Aorta (tissue), 5 donors: ENCODE measurements around the gene ARID5B. TPM values are rescaled to one million over a fixed set of nuclear protein-coding genes. Genes with fewer than 3 reads are reported as not detected.
A peak's percentile ranks its signal among the peaks of the same experiment; 100 is the strongest.

Experiments used
- ATAC-seq: fragments of 200-7000 bp; cut with Tn5 transposase; one replicate; pipeline ENCODE4 v1.9.1; 2022; ENCODE audit warnings: moderate library complexity; ENCODE audit not compliant: low FRiP score
- DNase-seq, 2 donors: peaks; one replicate each; pipeline ENCODE4 v3.0.0-alpha.2; 2020
- H3K27ac ChIP-seq, 2 donors: one replicate each; pipeline ENCODE4 v1.5.1; 2013; ENCODE audit warnings: low read length in 2 of 2, mild to moderate bottlenecking in 2 of 2, moderate library complexity in 2 of 2, control low read depth in 1 of 2, inconsistent platforms in 1 of 2, low read depth in 1 of 2
- H3K27me3 ChIP-seq, 2 donors: one replicate each; pipeline ENCODE4 v1.6.1; 2013; ENCODE audit warnings: control low read depth in 1 of 2, low read length in 1 of 2, mild to moderate bottlenecking in 1 of 2, moderate library complexity in 1 of 2; ENCODE audit not compliant: insufficient read depth in 2 of 2, control insufficient read depth in 1 of 2
- H3K36me3 ChIP-seq, 2 donors: one replicate each; pipeline ENCODE4 v1.6.1; 2013; ENCODE audit warnings: control low read depth in 1 of 2, low read length in 1 of 2, mild to moderate bottlenecking in 1 of 2; ENCODE audit not compliant: insufficient read depth in 2 of 2, control insufficient read depth in 1 of 2
- H3K4me1 ChIP-seq, 2 donors: one replicate each; pipeline ENCODE4 v1.6.1; 2013; ENCODE audit warnings: low read length in 2 of 2, control low read depth in 1 of 2, mild to moderate bottlenecking in 1 of 2, moderate library complexity in 1 of 2; ENCODE audit not compliant: insufficient read depth in 2 of 2, control insufficient read depth in 1 of 2
- H3K4me3 ChIP-seq, 2 donors: one replicate each; pipeline ENCODE4 v1.5.1; 2013; ENCODE audit warnings: low read length in 2 of 2, control low read depth in 1 of 2, mild to moderate bottlenecking in 1 of 2
- H3K9me3 ChIP-seq: one replicate; pipeline ENCODE4 v1.6.1; 2013; ENCODE audit warnings: mild to moderate bottlenecking, low read length; ENCODE audit not compliant: control insufficient read depth
- WGBS, 2 donors: extraction: QIAGEN DNeasy Blood & Tissue Kit; methylation state at CpG; one replicate each; pipeline ENCODE4 v1.1.7; 2013; 5-methylcytosine and 5-hydroxymethylcytosine counted together
- intact Hi-C, 2 donors: fragments of 100-400 bp; cut with DNase I; formaldehyde crosslinking; loops; one replicate each; pipeline versions ENCODE4 v1.14.2 to v1.15.0; 2022
- polyA plus RNA-seq, 2 donors: library from polyadenylated mRNA; stranded (reverse); fragments of 200-250 nt; gene quantifications; one replicate each; pipeline ENCODE4 v1.2.3, GENCODE V29; 2013
- total RNA-seq, 2 donors: library from RNA; stranded (reverse); fragmentation: NEBNext Ultra II Directional; extraction: Animal tissue kit (Norgen Biotek cat#: 25700); gene quantifications; one replicate each; pipeline ENCODE4 v1.2.1, GENCODE V29; 2021
- donor health status: healthy with polysubstance abuse.
- donor health status: Bipolar disorder and iron deficiency.
- donor health status: DM: no; HTN: no; CAD: no.
- donor health status: DM: no; HTN: no; CAD: no.
- donor health status: DM: yes; HTN: yes; CAD: no.

The ARID5B gene
- total and polyA plus RNA-seq, 4 donors = 7.8 to 143 (median 49.7) TPM

DNA sequence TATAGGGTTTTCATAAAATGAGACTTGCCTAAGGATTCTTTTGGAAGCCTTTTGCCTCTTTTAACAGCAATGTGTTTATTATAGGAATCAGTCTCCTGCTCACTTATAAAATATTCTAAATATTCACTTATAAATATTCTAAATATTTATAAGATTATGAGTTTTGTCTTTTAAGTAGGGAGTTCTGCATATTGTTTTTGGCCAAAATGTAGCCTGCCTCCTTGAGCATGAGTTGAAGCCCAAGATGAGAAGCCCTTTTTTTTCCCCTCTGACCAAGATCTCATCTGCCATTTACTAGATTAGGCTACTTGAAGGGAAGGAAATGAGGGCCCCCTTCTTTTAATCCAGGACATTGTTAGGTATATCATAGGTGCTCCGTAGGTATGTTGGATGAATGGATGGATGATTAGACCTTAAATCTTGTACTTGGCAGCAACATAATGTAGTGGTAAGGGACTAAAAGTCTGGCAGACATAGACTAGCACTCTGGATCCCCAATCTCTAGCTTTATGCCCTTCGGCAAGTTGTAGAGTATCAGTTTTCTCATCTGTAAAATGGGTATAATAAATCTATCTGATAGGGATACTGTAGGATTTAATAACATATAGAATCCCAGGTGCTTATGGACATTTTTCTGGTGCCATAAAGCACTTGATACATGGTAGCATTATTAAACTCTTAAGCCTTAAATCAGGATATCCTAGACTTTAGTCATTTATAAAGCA is 59.1 kb downstream of the ARID5B start:
- Histone ChIP-seq H3K9me3 (no peaks in the 10 kb centered on the region), H3K4me3 (no peak overlapping the region), H3K27ac (peak overlapping the region in 1 of 2 donors; percentile 19), H3K27me3 (no peaks in the 10 kb centered on the region), H3K4me1 (peaks cover 0 to 5% of the 10 kb centered on the region in 2 donors), H3K36me3 (no peaks in the 10 kb centered on the region)
- intact Hi-C loops = no loop called here
- ATAC-seq = no peak
- 95 to 98% methylated on average over 2 of the region's 2 CpGs for WGBS, 2 donors
- no peak for DNase-seq

DNA sequence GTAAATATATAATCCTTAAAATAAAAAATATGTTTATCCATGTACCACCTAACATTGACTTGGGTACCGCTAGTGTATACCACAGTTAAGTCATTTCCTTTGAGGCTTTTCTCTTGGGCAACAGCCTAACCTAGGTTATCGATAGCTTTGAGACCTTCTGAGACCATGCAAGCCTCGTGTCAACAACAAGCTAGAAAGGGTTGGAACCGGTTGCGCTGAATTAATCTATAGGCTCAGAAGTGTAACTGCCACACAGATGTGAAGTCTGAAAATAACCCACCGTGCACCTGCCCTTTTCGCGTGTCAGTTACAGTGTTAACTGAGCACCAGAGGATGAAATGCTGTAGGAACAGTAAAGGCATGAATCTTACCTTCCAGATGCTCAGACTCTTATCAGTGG is 59.8 kb downstream of the ARID5B start:
- Histone ChIP-seq H3K4me1 (peaks cover 0 to 3% of the 10 kb centered on the region in 2 donors), H3K9me3 (no peaks in the 10 kb centered on the region), H3K27me3 (no peaks in the 10 kb centered on the region), H3K27ac (peak overlapping the region in 1 of 2 donors; percentile 12), H3K36me3 (no peaks in the 10 kb centered on the region), H3K4me3 (no peak overlapping the region)
- DNase-seq = no peak
- intact Hi-C loops = no loop called here
- 78 to 88% methylated on average over 8 of the region's 8 CpGs for WGBS, 2 donors
- ATAC-seq = no peak

DNA sequence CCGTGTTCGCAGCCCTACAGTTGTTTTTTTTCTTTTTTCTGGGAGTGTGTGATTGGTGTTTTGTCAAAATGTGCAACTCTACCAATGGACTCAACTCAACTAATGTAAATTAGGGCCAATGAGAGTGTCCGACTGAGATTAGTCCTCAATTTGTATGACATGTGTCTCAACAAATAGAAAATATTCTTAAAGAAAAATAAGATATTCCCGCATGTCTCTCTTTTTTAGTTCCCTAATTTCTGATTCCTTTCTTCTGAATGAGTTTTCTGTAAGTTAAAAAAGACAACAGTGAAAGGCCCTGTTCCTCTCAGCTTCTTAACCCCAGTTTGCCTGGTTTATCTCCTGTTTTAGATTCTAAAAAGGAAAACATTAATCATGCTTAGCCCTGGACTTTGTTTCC is 61.5 kb downstream of the ARID5B start:
- DNase-seq (no peak), ATAC-seq (no peak)
- Histone ChIP-seq H3K27me3 (no peaks in the 10 kb centered on the region), H3K36me3 (no peaks in the 10 kb centered on the region), H3K4me1 (peaks cover 1 to 2% of the 10 kb centered on the region in 2 donors), H3K4me3 (no peak overlapping the region), H3K9me3 (no peaks in the 10 kb centered on the region), H3K27ac (peak overlapping the region in 1 of 2 donors; percentile 94)
- WGBS, 2 donors = 74 to 80% methylated on average over 4 of the region's 4 CpGs
- intact Hi-C loops = no loop called here

- Histone ChIP-seq H3K27me3 (no peaks in the 10 kb centered on the region), H3K36me3 (no peaks in the 10 kb centered on the region), H3K9me3 (no peaks in the 10 kb centered on the region), H3K4me3 (peak overlapping the region in 1 of 2 donors; percentile 54), H3K4me1 (peaks cover 1 to 2% of the 10 kb centered on the region in 2 donors), H3K27ac (peak overlapping the region in 1 of 2 donors; percentile 94)
- intact Hi-C loops = no loop called here
- WGBS, 2 donors = 56 to 58% methylated on average over 2 of the region's 2 CpGs
- DNase-seq = no peak
- no peak for ATAC-seq
Observed at GRCh38 chr10:61963669-61964058, 62.2 kb downstream of the ARID5B start.

DNA sequence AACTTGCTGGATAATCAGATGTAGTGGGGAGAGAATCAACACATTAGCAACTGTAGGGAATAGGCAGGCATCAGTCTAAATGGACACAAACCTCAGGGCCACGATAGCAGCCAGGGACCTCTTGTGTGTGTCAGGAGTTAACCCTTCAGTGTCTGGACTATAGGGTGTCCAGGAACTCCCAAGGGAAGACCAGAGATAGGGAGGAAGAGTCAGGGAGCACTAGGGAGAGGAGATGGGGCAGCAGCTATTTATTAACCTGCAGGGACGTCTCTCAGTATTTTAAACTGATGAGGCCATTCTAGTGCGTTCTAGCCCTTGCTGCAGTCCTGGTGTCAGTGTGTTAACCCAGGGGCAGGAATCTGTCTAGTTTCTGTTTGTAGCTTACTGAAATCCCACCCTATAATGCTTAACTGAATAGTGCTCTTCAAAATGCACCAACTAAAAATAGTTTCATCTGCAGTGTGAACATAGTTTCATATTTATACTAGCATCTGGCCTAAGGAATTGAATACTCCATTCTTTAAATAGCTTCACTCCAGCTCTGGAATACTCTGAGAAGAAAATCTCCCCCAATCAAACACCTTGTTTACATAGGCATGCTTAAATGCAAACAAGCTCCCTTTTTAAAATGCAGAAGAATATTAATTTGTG is 62.7 kb downstream of the ARID5B start:
- intact Hi-C loops = no loop called here
- DNase-seq = no peak
- 2 to 9% methylated on average over 3 of the region's 3 CpGs for WGBS, 2 donors
- H3K36me3 ChIP-seq = no peaks in the 10 kb centered on the region
- peak overlapping the region in 1 of 2 donors; percentile 94 for H3K27ac ChIP-seq
- ATAC-seq = no peak
- H3K4me3 ChIP-seq = peak overlapping the region in 1 of 2 donors; percentile 54
- H3K27me3 ChIP-seq = no peaks in the 10 kb centered on the region
- H3K4me1 ChIP-seq = peaks cover 1 to 3% of the 10 kb centered on the region in 2 donors
- no peaks in the 10 kb centered on the region for H3K9me3 ChIP-seq

GRCh38 chr10:61964949-61965702 is 63.6 kb downstream of the ARID5B start:
- DNase-seq (no peak), ATAC-seq (no peak)
- 26 to 35% methylated on average over 7 of the region's 7 CpGs for WGBS, 2 donors
- intact Hi-C loops = no loop called here
- Histone ChIP-seq H3K4me3 (no peak overlapping the region), H3K4me1 (peaks cover 1 to 7% of the 10 kb centered on the region in 2 donors), H3K36me3 (no peaks in the 10 kb centered on the region), H3K27ac (peak overlapping the region in 1 of 2 donors; percentile 28), H3K27me3 (no peaks in the 10 kb centered on the region), H3K9me3 (no peaks in the 10 kb centered on the region)

DNA sequence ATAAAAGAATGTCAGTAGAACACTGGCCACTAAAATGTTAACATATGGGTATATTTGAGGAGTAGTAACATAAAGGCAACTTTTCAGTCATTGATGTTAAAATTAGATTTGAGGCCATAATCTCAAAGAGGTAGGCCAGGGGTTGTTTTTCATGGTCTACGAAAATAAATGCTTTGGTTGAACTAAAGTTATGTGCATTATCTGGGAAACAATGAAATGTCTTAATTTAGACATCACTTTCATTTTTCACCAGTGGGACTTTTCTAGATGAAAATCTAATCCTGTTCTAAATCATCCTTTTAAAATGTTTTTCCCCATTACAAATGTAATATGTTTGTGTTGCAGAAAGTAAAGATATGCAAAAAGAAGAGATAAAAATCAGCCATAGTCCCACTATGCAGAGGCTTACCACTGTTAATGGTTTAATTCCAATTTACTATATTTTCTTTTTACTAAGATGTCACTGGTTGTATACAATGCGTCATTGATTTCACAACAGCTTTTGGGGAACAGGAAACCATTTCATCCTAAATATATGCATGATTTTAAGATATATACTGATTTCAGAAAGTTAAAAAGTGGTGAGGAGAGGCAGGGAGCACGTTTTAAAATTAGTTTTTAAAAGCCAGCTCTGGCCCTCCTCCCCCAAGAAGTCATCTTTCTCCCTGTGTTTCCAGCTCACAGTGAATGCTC is 64.3 kb downstream of the ARID5B start:
- no peaks in the 10 kb centered on the region for H3K9me3 ChIP-seq
- H3K27ac ChIP-seq = no peak overlapping the region
- intact Hi-C loops = no loop called here
- ATAC-seq (no peak), DNase-seq (no peak)
- 21 to 49% methylated on average over 3 of the region's 3 CpGs for WGBS, 2 donors
- H3K4me1 ChIP-seq = peaks cover 1 to 7% of the 10 kb centered on the region in 2 donors
- no peaks in the 10 kb centered on the region for H3K27me3 ChIP-seq
- H3K4me3 ChIP-seq = no peak overlapping the region
- H3K36me3 ChIP-seq = no peaks in the 10 kb centered on the region

GRCh38 chr10:61967298-61967697 is 65.8 kb downstream of the ARID5B start:
- peaks cover 1 to 7% of the 10 kb centered on the region in 2 donors for H3K4me1 ChIP-seq
- WGBS, 2 donors = 82 to 90% methylated on average over 4 of the region's 4 CpGs
- no peaks in the 10 kb centered on the region for H3K9me3 ChIP-seq

More at GRCh38 chr10:61967298-61967697, 65.8 kb downstream of the ARID5B start:
- no peak overlapping the region for H3K27ac ChIP-seq
- no peak overlapping the region for H3K4me3 ChIP-seq
- intact Hi-C loops = no loop called here
- no peak for DNase-seq
- H3K27me3 ChIP-seq = no peaks in the 10 kb centered on the region
- H3K36me3 ChIP-seq = no peaks in the 10 kb centered on the region
- ATAC-seq = no peak
